LHCN-M2 (cell line): Measurements from ENCODE around the gene POR. TPM values are rescaled to one million over a fixed set of nuclear protein-coding genes. Genes with fewer than 3 reads are reported as not detected.

Experiments
- DNase-seq: peaks from one replicate; pipeline ENCODE4 v3.0.0-alpha.2; 2012; ENCODE audit warnings: low read depth
- total RNA-seq: library from RNA; depleted of rRNA; stranded (reverse); fragments of >200 nt; gene quantifications from 2 replicates; pipeline ENCODE4 v1.2.3, GENCODE V29; 2014

POR gene
- total RNA-seq, 1 experiment from 2014 or later, result 122 TPM

DNA sequence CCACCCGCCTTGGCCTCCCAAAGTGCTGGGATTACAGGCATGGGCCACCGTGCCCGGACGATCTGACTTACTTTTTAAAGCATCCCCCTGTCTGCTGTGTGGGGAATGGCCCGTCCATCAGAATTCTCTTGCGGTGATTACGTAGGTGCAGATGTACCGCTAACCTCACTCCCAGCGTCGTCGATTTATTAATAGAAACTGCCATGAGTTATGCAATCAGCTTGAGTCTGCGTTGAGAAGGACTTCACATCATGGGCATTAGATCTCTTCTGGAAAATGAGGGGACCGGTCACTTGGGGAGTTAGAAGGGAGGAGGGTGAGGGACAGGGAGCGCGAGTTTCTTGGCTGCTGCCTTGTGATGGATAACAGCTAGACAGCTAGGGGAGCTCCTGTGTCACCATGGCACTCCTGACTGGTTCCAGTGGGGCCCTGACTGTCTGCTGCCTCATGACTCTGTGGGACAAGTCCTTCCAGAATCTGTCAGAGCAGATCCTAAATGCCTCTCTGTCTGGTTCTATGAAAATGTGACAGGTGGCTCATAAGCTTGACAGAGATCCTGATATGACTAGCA, 35.2 kb downstream of the POR start:
- no peak for DNase-seq

DNA sequence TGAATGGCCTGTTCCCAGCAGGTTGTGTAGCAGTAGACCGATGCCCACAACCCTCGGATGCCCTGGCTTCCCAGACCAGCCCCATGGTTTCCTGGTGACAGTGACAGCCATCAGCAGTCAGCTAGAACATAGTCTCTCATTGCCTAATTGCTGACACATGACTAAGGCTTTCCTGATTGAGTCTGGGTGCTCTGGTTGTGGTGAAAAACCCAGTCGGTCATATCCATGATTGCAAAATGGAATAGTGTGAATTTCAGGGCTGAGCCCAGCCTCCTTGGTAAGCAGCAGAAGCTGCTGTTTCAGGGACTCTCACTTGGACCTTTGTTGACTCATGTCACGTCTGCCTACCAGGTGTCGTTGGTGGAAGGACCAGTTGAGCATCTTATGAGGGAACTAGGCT, 36.6 kb downstream of the POR start:
- DNase-seq, result peak; percentile 83

DNA sequence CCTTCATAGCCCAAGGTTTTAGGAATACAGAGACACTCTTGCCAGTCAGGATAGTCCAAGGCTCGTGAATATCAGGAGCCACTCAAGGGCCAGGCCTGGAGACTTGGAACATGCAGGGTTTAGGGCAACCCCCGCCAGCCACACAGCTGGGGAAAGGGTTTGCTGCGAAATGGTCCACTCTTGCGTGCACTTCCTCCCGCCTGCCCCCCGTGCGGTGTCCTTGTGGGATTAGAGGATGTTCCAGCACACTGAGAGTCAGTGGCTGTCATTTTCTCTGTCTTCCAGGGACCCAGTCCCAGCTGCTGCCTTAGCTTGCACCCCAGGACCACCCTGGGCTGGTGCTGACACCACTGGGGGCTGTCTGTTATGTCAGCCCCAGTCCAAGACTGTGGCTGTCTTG, 38.5 kb downstream of the POR start:
- no peak for DNase-seq

DNA sequence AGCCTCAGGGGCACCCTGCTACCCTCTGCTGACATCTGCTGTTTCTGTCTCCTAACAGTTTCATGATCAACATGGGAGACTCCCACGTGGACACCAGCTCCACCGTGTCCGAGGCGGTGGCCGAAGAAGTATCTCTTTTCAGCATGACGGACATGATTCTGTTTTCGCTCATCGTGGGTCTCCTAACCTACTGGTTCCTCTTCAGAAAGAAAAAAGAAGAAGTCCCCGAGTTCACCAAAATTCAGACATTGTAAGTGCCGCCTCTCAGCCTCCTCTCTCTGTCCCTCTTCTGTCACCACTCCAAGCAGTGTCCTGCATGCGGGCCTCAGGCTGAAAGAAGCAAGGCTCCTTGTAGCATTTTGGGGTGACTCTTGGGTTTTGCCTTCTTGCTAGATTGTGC, 39.0 kb downstream of the POR start:
- no peak for DNase-seq

DNA sequence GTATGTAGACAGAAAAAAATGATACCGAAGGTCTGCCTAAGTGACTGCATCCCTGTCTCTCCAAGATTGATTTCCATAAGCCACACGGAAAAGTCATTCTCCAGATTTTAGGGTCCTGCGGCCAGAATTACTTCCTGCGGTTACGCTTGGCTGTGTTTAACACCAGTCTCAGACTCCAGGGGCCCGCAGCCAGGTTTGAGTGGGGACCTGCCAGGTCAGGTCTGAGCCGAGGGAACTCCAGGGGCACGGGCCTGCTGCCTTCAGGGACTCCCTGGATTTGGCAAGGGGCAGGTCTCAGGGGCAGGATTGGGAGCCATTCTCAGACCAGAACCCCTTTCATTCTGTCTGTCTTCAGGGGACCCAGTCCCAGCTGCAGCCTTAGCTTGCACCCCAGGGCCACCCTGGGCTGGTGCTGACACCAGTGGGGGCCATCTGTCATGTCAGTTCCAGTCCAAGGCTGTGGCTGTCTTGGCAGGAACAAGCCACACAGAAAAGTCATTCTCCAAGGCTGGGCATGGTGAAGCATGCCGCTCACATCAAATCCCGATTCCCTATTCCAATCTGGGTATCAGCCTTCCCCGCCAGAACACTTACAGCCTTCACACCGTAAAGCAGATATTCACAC, 40.5 kb downstream of the POR start:
- DNase-seq, result no peak

DNA sequence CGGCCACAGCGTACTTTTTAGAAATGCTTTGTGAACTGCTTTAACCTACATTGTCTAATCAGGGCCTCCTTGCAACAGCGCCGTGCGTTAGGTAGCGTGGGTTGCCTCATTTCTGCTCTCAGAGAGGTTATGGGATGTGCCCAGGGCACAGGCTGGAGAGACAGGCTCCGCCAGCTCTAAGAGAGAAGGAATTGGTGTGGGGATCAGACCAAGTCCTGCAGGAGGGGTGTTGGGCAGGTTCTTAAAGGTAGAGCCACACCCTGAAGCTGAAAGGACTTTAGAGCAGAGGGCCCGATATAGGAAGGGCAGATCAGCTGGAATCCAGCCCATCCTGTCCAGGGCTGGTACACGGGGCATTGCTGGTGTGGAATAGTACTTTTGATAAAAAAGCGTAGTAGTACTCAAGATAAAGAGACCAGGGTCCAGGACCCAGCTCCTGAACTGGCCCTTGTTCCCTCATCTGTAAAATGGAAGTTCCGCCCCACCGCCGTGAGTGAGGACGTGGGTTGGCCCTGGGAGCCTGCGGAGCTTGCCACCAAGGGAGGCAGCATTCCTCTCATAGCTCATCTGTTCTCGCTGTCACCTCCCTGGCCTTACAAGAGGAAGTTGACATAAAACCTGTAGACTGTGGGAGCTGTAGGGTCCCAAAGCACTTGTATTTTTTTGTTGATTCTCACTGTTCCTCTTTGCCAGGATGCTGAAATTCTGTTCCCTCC, 42.2 kb downstream of the POR start:
- no peak for DNase-seq

DNA sequence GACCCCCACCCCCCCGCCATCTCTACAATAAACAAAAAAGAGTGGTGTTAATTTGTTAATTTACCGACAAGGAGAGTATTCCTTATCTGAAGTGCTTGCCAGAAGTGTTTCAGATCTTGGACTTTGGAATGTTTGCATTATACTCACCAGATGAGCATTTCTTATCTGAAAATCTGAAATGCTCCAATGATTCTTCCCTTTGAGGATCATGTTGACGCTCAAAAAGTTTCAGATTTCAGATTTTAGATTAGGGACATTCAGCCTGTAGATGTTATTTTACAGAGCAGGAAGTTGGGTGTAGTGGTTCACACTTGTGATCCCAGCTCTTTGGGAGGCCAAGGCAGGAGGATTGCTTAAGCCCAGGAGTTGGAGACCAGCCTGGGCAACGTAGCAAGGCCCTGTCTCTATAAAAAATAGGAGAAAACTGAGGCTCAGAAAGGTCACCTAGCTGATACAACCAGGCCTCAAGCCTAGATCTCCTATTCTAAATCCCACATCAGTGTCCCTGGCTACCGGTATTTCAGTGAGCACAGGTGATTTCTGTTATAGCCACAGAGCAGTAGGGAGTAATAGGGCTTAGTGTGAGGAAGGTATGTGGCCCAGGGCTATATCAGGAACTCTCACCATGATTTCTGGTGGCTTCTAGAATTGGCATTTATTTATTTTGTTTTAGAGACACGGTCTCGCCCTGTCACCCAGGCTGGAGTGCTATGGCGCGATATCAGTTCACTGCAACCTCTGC, 44.0 kb downstream of the POR start:
- DNase-seq, result no peak

DNA sequence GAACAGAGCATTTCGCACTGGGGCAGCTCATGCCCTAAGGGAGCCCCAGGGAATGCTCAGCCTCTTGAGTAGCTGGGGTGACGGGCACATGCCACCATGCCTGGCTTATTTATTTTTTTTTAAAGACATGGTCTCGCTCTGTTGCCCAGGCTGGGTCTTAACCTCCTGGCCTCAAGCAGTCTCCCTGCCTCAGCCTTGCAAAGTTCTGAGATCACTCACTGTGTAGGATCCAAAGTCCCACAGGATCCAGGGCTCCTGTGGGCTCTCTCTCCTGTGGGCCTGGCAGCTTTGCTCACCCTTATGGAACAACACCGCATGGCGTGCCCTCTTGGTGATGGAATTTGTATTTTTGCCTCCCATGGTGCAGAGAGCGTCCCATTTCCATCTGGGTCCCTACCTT, 45.4 kb downstream of the POR start:
- DNase-seq, result no peak

DNA sequence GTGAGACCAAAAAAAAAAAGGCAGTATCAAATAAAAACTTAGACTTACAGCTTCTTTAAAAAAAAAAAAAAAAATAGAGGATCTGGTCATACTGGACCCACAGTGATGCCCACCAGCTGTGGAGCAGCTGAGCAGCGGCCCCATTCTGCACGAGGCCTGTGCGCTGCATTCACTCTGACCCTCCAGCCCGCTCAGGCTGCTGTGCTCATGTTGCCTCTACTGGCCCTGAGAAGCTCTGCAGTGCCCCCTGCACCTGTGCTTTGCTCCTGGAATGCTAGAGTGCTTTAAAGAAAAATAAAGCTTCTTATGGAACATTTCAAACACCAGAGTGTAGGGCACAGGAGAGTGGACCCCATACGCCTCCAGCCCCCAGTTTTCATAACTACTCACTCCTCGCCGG, 46.3 kb downstream of the POR start:
- DNase-seq, result no peak

DNA sequence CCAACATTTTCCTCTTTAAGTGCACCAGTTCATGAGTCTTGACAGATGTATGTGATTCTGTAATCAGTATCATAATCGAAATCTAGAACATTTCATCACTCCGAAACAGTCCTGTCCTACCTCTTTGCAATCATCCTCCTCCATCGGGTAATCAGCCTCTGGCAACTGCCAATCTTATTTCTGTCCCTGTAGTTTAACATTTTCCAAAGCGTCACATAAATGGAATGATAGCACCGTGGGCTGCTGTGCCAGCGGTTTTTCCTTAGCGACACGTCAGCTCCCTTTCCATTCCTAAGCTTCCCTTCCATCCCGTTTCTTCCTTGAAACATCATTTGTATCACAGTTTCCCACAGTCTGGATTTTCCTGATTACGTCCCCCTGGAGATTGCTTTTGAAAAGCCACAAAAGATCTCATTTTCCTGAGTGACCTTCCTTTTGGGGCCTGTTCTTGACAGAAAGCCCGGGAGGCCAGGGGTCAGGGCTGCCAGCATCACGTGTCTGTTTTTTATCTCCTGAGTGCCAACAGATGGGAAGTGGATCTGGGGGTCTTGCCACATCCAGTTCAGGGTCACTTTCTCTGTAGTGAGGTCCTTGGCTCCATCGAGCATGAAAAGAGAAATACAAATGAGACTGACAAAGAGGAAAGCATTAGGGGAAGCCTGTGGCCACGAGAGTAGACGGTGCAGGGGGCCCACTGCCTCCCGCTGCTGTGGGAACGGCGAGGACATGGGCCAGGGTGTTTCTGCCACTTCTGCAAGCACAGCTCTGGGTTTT, 47.8 kb downstream of the POR start:
- peak; percentile 90 for DNase-seq

DNA sequence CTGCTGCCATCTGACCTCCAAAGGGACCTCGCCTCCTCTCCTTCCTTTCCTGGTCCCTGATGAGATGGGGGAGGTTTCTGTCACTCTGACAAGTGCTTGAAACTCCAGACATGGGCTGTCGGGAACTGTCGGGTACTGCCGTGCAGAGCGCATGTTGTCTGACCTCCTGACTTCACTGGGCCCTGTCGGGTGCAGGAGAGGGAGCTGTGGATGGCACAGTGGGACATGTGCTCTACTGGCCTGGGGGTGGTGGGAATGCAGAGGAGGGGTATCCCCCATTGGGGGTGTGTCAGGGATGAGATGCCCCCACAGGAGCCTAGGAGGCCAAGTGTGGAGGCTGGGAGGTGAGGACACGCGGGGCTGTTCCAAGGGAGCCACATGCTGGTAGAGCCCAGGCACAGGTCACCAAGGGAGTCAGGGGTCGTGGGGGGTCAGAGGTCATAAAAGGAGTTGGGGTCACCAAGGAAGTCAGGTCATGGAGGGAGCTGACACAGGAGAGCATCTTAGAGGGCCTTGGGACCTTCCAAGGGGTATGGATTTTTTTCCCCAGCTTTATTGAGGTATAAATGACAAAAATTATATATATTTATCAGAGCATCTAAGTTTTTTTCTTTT, 48.5 kb downstream of the POR start:
- DNase-seq, result no peak

DNA sequence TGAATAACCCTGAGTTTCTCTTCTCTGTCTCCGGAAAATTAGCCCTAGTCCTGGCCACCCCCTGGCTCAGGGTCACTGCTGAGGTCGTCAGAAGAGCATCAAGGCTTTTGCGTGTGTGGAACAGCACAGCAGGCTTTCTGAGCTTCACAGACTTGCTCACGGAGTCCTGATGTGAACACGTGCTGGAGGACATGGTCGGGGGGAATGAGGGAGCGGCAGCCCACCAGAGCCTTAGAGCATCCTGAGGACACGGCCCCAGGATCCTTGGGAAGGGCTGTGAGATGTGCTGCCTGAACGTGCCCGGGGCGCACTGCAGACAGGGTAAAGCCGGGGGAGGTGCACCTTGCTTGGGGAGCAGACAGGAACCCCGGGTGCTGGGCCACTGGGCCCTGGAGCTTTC, 50.7 kb downstream of the POR start:
- no peak for DNase-seq

DNA sequence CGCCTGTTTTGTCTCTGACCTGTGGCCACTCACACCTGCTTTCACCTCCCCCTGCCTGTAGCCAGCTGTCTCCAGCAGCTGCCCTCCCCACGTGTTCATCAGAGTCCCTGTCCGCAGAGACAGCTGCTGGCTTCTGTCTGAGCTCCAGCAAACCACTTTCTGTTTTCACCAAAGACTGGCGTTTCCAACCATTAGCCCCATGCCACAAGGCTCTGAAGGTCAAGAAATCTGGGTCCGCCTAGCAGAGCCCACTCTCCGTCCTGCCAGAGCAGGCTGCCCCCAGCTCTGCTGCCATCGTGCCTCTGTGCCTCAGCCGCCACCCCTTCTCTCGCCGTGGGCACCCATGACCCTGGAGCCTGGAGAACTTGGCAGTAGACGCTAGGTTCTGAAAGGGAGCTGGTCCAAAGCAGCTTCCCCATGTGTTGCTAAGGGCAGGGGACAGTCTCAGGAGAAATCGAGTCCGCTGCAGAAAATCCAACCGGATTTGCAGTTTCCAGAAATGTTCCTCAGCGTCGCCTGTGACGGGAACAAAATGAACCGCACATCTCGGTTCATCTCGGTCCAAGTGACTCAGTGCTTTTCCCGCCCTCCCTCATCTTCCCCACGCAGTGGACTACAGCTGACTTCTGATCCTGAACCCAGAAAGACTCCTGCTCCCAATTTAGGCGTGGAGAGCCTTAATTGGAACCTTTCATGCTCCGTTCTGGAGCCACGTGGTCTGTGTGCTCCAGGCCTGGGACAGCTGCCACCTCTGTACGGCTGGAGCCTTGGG, 51.4 kb downstream of the POR start:
- DNase-seq, result peak; percentile 99

DNA sequence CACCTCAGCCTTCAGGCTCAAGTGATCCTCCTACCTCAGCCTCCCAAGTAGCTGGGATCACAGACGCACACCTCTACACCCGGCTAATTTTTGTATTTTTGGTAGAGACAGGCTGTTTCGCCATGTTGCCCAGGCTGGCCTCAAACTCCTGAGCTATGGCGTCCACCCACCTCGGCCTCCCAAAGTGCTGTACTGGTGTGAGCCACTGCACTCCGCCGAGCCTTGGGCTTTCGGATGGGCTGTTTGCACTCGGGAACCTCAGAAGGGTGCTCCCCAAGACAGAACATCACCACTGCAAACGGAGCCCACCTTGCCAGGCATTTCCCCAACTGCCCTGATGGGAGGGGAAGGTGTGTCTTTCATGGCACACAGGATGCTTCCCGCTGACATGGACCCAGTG, 52.1 kb downstream of the POR start:
- no peak for DNase-seq

DNA sequence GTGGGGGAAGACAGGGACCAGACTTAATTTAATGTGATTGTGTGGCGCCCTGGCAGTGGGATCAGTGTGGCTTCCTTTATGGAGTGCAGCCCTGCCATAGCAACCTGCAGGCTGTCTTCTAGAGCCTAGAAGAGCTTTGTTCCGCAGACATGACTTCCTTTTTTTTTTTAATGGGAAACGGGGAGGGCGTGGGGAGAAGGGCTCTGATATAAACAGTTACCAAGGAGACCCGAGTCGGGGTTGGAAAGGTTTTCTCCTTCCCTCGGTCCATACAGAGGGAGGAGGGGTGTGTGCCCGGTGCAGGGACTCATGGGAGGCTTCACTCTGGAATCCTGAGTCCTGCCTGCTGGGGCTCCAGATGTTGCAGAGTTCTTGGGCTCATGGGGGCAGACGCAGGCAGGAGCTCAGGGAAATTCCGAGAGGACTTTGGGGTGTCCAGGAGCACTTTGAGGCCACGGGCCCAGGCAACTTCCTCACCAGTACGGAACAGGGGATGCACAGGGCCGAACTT, 52.6 kb downstream of the POR start:
- DNase-seq, result no peak

DNA sequence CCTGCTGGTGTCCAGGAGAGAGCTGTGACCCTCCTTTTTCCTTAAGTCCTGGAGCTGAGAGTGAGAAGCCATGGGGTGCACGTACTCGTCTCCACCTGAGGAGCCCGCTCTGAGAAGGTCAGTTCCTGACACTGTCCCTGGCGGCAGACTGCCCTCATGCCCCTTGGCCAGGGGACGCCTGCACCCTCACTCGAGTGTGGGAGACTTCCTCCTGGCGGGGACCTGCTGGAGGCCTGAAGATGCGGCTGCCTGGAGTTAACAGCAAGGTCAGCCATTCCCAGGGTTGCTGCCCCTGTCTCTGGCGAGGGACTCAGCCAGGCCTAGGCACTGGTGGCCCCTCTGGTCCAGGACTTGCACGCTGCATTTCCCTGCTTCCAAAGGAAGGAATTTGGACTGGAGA, 53.1 kb downstream of the POR start:
- DNase-seq, result no peak

DNA sequence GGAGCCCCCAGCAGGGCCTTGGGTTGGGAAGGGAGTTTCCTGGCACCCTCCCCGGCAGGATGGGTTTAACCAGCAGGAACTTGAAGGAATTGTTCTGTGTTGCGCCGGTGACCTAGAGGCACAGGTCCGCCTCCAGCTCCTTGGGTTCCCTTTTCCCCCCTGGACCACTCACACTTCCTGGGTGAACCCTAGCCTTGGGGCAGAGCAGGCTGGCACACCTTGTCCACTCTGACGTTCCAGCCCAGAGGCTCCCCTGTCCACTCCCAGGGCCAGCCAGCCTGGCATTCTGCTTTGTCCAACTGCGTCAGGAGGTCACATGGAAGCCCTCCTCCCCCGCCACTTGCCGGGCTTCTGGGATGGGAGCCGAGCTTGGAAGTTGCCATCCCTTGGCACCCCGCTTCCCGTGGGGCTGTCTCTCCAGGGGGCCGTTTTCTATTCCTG, 53.6 kb downstream of the POR start:
- no peak for DNase-seq

DNA sequence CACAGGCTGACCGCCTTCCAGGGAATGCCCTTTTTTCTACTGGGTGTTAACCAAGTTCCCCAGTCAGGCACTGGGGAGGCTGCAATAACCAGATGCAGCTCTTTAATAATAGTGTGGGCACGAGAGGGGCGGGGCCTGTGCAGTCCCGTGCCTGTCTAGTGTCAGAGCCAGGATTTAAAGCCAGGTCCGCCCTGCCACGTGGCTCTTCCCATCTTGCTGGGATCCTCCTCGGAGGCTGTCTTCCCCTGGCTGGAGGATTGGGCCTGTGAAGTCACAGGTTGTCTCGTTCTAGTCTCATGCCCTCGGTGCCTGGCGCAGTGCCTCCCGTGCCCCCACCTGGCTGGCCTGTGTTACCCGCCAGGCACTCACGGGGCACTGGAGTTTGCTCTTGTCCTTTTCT, 54.2 kb downstream of the POR start:
- DNase-seq, result no peak

DNA sequence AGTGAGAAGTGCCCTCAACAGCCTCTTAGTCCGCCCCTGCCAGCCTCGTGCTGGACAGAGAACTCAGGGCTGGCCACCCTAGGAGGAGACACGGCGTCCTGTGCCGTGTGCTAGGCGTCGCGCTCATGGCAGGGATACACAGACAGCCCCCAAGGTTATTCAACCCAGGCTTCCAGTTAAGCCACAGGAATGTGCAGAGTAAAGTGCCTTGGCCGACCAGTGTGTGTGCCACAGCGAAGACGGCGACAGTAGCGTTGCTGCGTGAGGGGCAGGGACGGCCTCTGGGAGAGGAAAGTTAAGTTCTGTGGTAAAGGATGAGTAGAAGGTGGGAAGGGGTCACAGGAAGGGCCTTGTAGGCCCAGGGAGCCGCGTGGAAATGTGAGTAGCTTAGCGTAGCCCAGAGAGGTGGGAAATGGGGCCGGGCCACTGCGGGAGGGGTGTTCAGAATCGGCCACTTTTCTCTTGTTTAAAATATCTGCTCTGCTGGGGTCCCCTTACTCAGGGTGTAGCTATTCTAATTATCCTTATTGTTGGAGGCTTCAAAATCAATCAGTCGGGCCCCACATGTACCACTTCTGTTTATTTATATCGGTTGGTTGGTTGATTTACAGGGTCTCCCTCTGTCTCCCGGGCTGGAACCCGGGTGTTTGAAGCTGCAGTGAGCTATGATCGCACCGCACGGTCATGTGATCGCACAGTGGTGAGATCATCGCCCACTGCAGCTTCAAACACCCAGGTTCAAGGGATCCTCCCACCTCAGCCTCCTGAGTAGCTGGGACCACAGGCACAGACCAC, 54.9 kb downstream of the POR start:
- DNase-seq, result no peak
